HUDEP-2 (cell line): ENCODE data around the gene CHCHD5.
"Not testable (repeated sequence)": the region's sequence is repeated elsewhere in the genome, so short reads cannot be mapped to it uniquely, and the experiment has no call there.

Experiments
- DNase-seq, 76 experiments: peaks; one replicate each; lab custom pipeline; 2025; ENCODE audit not compliant: unreplicated experiment in 76 of 76; lab: John Stamatoyannopoulos, UW

The CHCHD5 gene

GRCh38 chr2:112584134-112584890 is at the start of gene CHCHD5:
Gene CHCHD5 (plus strand): TSS chr2:112584609. CDS start chr2:112584648, 39 bp downstream.
- DNase-seq: peak; percentile 52 to 96 (median 91)

GRCh38 chr2:112534826-112535225 is 49.6 kb upstream of the CHCHD5 start:
- no peak for DNase-seq

DNA sequence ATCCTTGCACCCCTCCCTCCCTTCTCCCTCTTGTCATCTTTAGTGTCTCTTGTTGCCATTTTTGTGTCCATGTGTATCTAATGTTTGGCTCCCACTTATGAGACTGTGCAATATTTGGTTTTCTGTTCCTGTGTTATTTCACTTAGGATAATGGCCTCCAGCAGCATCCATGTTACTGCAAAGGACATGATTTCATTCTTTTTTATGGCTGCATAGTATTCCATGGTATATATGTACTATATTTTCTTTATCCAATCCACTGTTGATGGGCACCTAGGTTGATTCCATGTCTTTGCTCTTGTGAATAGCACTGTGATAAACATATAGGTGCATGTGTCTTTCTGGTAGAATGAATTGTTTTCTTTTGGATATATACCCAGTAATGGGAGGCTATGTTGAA is 47.7 kb upstream of the CHCHD5 start:
- not testable (repeated sequence) for DNase-seq

GRCh38 chr2:112539306-112539705 is 45.1 kb upstream of the CHCHD5 start:
- DNase-seq: no peak

DNA sequence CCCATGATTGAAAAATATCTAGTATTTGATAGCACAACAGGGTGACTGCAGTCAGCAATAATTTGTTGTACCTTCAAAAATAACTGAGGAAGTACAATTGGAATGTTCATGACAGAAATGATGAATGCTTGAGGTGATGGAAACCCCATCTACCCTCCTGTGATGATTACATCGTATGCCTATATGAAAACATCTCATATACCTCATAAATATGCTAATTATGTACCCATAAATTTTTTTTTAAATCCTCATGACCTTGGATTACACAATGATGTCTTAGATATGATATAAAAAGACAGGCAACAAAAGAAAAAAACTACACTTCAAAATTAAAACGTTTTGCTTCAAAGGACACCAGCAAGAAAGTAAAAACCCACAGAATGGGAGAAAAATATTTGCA is 43.5 kb upstream of the CHCHD5 start:
- no peak for DNase-seq

- peak in 66 of 76 experiments; percentile 1 to 95 (median 64) for DNase-seq
These were observed 42.9 kb upstream of the CHCHD5 start for GRCh38 chr2:112541315-112542122.

GRCh38 chr2:112542123-112542983 is 42.1 kb upstream of the CHCHD5 start, which contains the start of gene POLR1B:
Gene POLR1B (plus strand): TSS chr2:112542465. CDS start chr2:112542495, 30 bp downstream.
- peak in 73 of 76 experiments; percentile 25 to 95 (median 70) for DNase-seq

DNA sequence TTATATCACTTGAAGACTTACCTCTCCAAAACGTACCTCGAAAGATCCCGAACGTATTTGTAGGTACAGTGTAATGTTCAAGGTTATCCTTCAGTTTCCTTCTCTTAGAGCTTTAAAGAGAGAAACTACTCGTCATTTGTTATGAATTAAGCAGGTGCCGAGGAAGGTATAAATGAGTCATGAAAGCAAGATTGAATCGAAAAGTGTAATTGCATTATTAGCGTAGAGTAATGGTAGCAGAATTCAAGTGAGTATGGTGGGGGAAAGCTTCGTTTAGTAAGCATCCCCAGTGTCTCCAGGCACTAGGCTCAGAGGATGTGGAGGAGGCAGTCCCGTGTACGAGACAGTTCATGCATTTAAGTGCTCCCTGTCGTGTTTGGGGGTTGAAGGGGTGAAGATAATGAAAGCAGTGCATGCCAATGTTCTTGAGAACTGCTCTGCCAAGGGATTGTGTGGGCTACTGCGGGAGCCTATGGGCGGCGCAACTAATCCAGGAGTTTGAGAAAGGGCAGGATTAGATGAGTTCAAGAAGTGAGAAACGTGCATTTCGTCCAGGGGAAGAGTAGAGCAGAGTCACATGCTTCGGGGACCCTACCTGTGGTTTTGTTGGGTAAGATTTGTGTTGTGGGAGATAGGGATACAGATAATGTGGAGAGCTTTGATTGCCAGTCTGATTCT is 41.3 kb upstream of the CHCHD5 start:
- DNase-seq: peak in 11 of 76 experiments; percentile 2 to 18 (median 9)

DNA sequence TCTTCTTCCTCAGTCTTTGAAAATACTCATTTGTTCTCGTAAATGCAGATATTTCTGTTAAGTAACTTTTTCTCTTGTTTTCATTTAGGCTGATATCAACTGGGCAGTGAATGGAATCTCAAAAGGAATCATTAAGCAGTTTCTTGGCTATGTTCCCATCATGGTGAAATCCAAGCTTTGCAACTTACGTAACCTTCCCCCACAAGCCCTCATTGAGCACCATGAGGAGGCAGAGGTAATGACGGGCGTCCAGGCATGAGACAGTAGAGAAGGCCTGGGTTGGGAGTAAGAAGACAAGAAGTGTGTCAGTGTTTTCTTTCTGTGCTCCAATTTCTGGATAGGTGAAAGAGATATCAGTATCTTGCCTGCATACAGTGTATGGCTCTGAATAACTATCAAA is 37.1 kb upstream of the CHCHD5 start:
- no peak for DNase-seq

- DNase-seq: no peak
These were observed 35.4 kb upstream of the CHCHD5 start for GRCh38 chr2:112548980-112549379.

DNA sequence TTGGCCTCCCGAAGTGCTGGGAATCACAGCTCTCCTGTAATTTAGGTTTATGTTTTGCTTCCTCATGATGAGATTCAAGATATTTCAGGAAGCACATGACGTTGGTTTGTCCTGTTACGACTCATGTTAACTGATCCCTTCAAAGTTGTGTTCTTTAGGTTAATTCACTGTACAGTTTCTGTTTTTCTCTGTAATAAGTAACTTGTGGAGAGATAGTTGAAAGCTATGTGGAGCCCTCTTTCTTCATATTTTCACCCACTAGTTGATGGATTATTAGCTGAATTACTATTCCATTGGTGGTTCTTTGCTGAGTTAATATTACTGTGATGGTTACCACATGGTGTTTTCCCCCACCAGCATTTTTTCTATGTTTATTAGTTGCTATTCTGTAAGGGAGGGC is 18.3 kb upstream of the CHCHD5 start:
- no peak for DNase-seq

DNA sequence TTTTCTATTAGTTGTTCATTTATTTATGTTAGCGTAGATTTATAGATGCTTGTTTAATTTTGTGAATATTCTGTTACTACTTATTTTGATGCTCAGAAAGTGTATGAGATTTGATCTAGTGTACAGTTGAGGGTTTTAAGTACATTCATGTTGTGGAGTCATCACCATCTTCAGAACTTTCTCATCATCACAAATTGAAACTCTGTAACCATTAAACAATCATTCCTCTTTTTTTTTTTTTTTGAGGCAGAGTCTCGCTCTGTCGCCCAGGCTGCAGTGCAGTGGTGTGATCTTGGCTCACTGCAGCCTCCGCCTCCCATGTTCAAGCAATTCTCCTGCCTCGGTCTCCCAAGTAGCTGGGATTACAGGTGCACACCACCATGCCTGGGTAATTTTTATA is 17.9 kb upstream of the CHCHD5 start:
- not testable (repeated sequence) for DNase-seq

- no peak for DNase-seq
These were observed 12.4 kb upstream of the CHCHD5 start for GRCh38 chr2:112572005-112572404.

DNA sequence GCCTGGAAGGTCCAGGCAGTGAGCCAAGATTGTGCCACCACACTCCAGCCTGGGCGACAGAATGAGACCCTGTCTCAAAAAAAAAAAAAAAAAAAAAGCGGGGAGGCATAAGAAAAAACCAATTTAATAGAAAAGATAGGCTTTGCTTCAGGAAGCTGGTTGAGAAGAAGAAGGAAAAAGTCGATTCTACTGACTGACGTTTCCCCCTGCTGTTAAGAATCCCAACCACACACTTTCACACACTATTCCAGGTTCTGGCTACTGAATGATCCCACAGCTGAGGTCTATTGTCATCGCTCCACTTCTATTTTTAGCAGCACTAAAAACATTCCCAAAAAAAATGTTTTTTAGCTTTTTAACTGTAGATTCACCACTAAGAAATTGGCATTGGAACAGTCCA is 6.7 kb upstream of the CHCHD5 start:
- DNase-seq: no peak

- peak in 18 of 76 experiments; percentile 0 to 49 (median 9) for DNase-seq
These were observed 5.2 kb upstream of the CHCHD5 start for GRCh38 chr2:112579241-112579640.

DNA sequence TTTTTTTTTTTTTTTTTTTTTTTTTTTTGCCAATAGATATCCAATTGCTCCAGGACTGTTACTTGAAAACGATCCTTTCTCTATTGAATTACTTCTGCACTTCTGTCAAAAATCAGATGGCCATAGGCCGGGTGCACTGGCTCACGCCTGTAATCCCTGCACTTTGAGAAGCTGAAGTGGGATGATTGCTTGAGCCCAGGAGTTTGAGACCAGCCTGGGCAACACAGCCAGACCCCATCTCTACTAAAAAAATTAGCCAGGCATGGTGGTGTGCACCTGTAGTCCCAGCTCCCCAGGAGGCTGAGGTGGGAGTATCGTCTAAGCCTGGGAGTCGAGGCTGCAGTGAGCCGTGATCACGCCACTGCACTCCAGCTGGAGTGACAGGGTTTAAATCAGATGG is 4.3 kb upstream of the CHCHD5 start:
- no peak for DNase-seq

- peak in 40 of 76 experiments; percentile 2 to 65 (median 32) for DNase-seq
These were observed 2.1 kb upstream of the CHCHD5 start for GRCh38 chr2:112582314-112582746.

DNA sequence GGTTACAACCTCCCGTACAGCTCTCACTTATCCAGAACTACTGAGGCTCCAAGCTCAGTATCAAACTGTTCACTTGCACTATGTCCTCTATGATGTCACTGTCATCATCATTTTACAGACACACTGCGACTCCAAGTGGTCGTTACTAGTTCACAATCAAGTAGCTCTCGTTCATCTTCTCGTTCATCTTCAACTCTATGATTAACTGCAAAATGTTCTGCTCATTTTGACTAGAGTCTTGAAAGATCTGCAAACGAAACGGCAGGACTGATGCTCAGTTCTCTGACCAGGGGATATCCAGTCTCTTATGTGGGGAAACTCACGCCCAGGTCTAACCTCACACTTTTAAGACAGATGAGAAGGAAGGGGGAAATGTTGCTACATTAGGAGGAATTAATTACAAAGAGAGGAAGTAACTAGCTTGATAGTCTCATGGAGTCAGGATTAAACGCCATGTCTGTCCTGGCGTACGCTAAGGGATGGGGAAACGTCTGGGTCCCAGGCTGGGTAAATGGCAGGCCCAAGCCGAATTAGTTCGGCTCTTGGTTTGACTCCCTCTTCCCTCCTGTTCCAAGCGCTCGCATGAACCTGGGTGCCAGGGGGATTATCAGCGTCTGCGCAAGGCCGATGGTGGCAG is 794 bp upstream of the CHCHD5 start:
- DNase-seq: peak in 3 of 76 experiments; percentile 7 to 34 (median 34)

DNA sequence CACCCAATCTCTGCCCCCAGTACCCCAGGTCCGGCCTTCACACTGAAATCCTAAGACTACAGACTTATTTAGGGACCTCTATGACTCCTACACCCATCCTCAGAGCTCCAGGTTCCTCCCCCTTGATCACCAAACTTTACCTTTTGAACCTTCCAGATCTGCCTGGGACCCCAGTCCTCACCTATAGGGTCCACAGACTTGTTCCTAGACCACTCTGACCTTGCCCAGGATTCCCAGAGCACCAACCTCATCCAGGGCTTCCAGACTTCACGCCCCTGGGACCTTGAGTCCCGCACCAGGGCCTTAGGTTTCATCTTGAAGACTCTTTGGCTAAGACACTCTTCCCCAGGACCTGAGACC is 462 bp downstream of the CHCHD5 start:
- DNase-seq: no peak

- DNase-seq: no peak
These were observed 991 bp downstream of the CHCHD5 start for GRCh38 chr2:112585400-112585799.
